Lower leg skin (tissue), 3 donors: ENCODE results near the gene SMG7.

ENCODE experiments used
- POLR2A ChIP-seq, 2 donors: fragments of 450-650 bp; IDR thresholded peaks; one replicate each; pipeline ENCODE4 v1.6.1; 2016 to 2017; ENCODE audit warnings: antibody characterized with exemption in 2 of 2, mild to moderate bottlenecking in 1 of 2, moderate library complexity in 1 of 2
- TF ChIP-seq, protein P1 (sequence below), 3 donors: fragments of 450-650 bp; IDR thresholded peaks; one replicate each; pipeline ENCODE4 v1.5.1; 2016; ENCODE audit warnings: antibody characterized with exemption in 3 of 3, mild to moderate bottlenecking in 3 of 3, moderate library complexity in 2 of 3

DNA sequence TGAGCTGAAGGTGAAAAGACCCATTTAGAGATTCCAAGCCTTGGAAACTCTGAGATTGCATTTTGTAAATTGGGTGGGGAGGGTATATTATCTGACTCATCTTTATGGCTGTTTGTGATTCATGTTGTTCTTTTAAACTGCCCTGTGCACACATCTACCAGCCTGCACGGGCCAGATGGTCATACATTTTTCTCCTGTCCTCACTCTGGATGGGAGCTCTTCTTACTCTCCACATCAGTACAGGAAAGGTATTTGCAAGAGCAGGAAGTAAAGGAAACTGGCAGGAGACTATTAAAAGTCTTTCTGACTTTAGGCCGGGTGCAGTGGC is 39.8 kb upstream of the SMG7 start:
- TF ChIP-seq, protein P1, sequence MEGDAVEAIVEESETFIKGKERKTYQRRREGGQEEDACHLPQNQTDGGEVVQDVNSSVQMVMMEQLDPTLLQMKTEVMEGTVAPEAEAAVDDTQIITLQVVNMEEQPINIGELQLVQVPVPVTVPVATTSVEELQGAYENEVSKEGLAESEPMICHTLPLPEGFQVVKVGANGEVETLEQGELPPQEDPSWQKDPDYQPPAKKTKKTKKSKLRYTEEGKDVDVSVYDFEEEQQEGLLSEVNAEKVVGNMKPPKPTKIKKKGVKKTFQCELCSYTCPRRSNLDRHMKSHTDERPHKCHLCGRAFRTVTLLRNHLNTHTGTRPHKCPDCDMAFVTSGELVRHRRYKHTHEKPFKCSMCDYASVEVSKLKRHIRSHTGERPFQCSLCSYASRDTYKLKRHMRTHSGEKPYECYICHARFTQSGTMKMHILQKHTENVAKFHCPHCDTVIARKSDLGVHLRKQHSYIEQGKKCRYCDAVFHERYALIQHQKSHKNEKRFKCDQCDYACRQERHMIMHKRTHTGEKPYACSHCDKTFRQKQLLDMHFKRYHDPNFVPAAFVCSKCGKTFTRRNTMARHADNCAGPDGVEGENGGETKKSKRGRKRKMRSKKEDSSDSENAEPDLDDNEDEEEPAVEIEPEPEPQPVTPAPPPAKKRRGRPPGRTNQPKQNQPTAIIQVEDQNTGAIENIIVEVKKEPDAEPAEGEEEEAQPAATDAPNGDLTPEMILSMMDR (IDR thresholded peaks at IDR 0.05): no peak
- no peak for TF ChIP-seq POLR2A (IDR thresholded peaks at IDR 0.05)
